H9 (cell line): ENCODE measurements around the gene RNF8. TPM values are rescaled to one million over a fixed set of nuclear protein-coding genes. Genes with fewer than 3 reads are reported as not detected.
A peak's percentile ranks its signal among the peaks of the same experiment; 100 is the strongest.

Experiments
- DNase-seq: peaks from one replicate; pipeline ENCODE4 v3.0.0-alpha.2; 2017
- H2AFZ ChIP-seq: one replicate; pipeline ENCODE4 v1.6.1; 2013; ENCODE audit warnings: mild to moderate bottlenecking, low read length, control low read depth, moderate library complexity
- H2AK5ac ChIP-seq: 2 replicates; pipeline ENCODE4 v1.6.1; 2013; ENCODE audit warnings: low read length, control low read depth, mixed read lengths; ENCODE audit not compliant: insufficient read length
- H2BK120ac ChIP-seq: one replicate; pipeline ENCODE4 v1.6.1; 2013; ENCODE audit warnings: low read depth, mild to moderate bottlenecking, low read length, control low read depth, inconsistent platforms; ENCODE audit not compliant: poor library complexity, severe bottlenecking
- H2BK12ac ChIP-seq: 2 replicates; pipeline ENCODE4 v1.6.1; 2013; ENCODE audit warnings: low read length, control low read depth, mixed read lengths, low read depth; ENCODE audit not compliant: insufficient read length
- H2BK15ac ChIP-seq: 2 replicates; pipeline ENCODE4 v1.6.1; 2013; ENCODE audit warnings: low read depth, low read length, control low read depth
- H2BK20ac ChIP-seq: one replicate; pipeline ENCODE4 v1.6.1; 2013; ENCODE audit warnings: low read depth, mild to moderate bottlenecking, low read length, control low read depth, inconsistent platforms; ENCODE audit not compliant: poor library complexity, severe bottlenecking
- H2BK5ac ChIP-seq: 2 replicates; pipeline ENCODE4 v1.6.1; 2013; ENCODE audit warnings: low read length, control low read depth, mixed read lengths; ENCODE audit not compliant: insufficient read length
- H3K14ac ChIP-seq: 2 replicates; pipeline ENCODE4 v1.6.1; 2013; ENCODE audit warnings: low read length, control low read depth; ENCODE audit not compliant: insufficient read depth
- H3K18ac ChIP-seq: 2 replicates; pipeline ENCODE4 v1.6.1; 2013; ENCODE audit warnings: low read depth, mild to moderate bottlenecking, mixed read lengths, low read length, control low read depth; ENCODE audit not compliant: insufficient read length
- H3K23ac ChIP-seq: 2 replicates; pipeline ENCODE4 v1.6.1; 2013; ENCODE audit warnings: low read length, control low read depth, mixed read lengths, low read depth; ENCODE audit not compliant: insufficient read length
- H3K23me2 ChIP-seq: 2 replicates; pipeline ENCODE4 v1.6.1; 2013; ENCODE audit warnings: low read depth, mild to moderate bottlenecking, mixed read lengths, low read length, control low read depth; ENCODE audit not compliant: insufficient read length, poor library complexity, severe bottlenecking
- H3K27ac ChIP-seq: 2 replicates; pipeline ENCODE4 v1.5.1; 2013; ENCODE audit warnings: low read length, control low read depth, mixed read lengths, low read depth; ENCODE audit not compliant: insufficient read length
- H3K27me3 ChIP-seq: 2 replicates; pipeline ENCODE4 v1.6.1; 2013; ENCODE audit warnings: low read length, control low read depth, inconsistent platforms; ENCODE audit not compliant: insufficient read depth
- H3K4ac ChIP-seq: 2 replicates; pipeline ENCODE4 v1.6.1; 2013; ENCODE audit warnings: low read depth, mild to moderate bottlenecking, control low read depth, inconsistent platforms, low read length, moderate library complexity
- H3K4me1 ChIP-seq: 2 replicates; pipeline ENCODE4 v1.6.1; 2013; ENCODE audit warnings: low read length, control low read depth, inconsistent platforms; ENCODE audit not compliant: insufficient read depth
- H3K4me2 ChIP-seq: 2 replicates; pipeline ENCODE4 v1.6.1; 2013; ENCODE audit warnings: low read length, control low read depth, mixed read lengths; ENCODE audit not compliant: insufficient read length, insufficient read depth
- H3K56ac ChIP-seq: 2 replicates; pipeline ENCODE4 v1.6.1; 2013; ENCODE audit warnings: low read depth, mild to moderate bottlenecking, mixed read lengths, low read length, control low read depth; ENCODE audit not compliant: insufficient read length
- H3K79me1 ChIP-seq: 2 replicates; pipeline ENCODE4 v1.6.1; 2013; ENCODE audit warnings: low read depth, mild to moderate bottlenecking, moderate library complexity, low read length, control low read depth, inconsistent platforms; ENCODE audit not compliant: insufficient read depth, poor library complexity, severe bottlenecking
- H3K79me2 ChIP-seq: 2 replicates; pipeline ENCODE4 v1.6.1; 2013; ENCODE audit warnings: low read length, control low read depth, inconsistent platforms; ENCODE audit not compliant: insufficient read depth
- H3K9ac ChIP-seq: 2 replicates; pipeline ENCODE4 v1.6.1; 2013; ENCODE audit warnings: low read length, control low read depth, mixed read lengths; ENCODE audit not compliant: insufficient read length; ENCODE audit errors: extremely low read depth
- H3K9me3 ChIP-seq: one replicate; pipeline ENCODE4 v1.6.1; 2013; ENCODE audit warnings: low read depth, low read length, inconsistent platforms; ENCODE audit not compliant: control insufficient read depth
- H3T11ph ChIP-seq: one replicate; pipeline ENCODE4 v1.6.1; 2013; ENCODE audit warnings: mild to moderate bottlenecking, low read length, control low read depth, inconsistent platforms
- H4K20me1 ChIP-seq: one replicate; pipeline ENCODE4 v1.6.1; 2013; ENCODE audit not compliant: control insufficient read depth, insufficient read length, insufficient read depth
- H4K5ac ChIP-seq: 2 replicates; pipeline ENCODE4 v1.6.1; 2013; ENCODE audit warnings: low read depth, mild to moderate bottlenecking, mixed read lengths, low read length, control low read depth; ENCODE audit not compliant: insufficient read length
- H4K8ac ChIP-seq: replicated peaks from 2 replicates; pipeline ENCODE4 v1.6.1; 2013; ENCODE audit warnings: low read length, control low read depth, mixed read lengths, low read depth; ENCODE audit not compliant: insufficient read length
- H4K91ac ChIP-seq: 2 replicates; pipeline ENCODE4 v1.6.1; 2013; ENCODE audit warnings: low read depth, mild to moderate bottlenecking, moderate library complexity, mixed read lengths, low read length, control low read depth; ENCODE audit not compliant: insufficient read length
- H3K27ac Mint-ChIP-seq, 3 experiments: 2 replicates in 2 of 3; 3 replicates in 1 of 3; pipeline ENCODE4 v1.8.0; 2020 to 2021; ENCODE audit warnings: mixed read lengths in 3 of 3, mild to moderate bottlenecking in 1 of 3, moderate library complexity in 1 of 3
- H3K27me3 Mint-ChIP-seq: 2 replicates; pipeline ENCODE4 v1.8.0; 2021; ENCODE audit warnings: low read depth, mild to moderate bottlenecking, moderate library complexity, mixed read lengths
- H3K36me3 Mint-ChIP-seq, 3 experiments: 2 replicates in 2 of 3; 3 replicates in 1 of 3; pipeline ENCODE4 v1.8.0; 2020 to 2021; ENCODE audit warnings: low read depth in 3 of 3, mixed read lengths in 3 of 3; ENCODE audit not compliant: insufficient read depth in 1 of 3
- H3K4me1 Mint-ChIP-seq, 2 experiments: 2 replicates each; pipeline ENCODE4 v1.8.0; 2020; ENCODE audit warnings: mixed read lengths in 2 of 2
- H3K4me3 Mint-ChIP-seq, 2 experiments: 2 replicates in 1 of 2; 3 replicates in 1 of 2; pipeline ENCODE4 v1.8.0; 2020 to 2021; ENCODE audit warnings: mild to moderate bottlenecking in 2 of 2, mixed read lengths in 2 of 2, moderate library complexity in 1 of 2
- H3K9me3 Mint-ChIP-seq, 2 experiments: 2 replicates in 1 of 2; 3 replicates in 1 of 2; pipeline ENCODE4 v1.8.0; 2020; ENCODE audit warnings: mild to moderate bottlenecking in 2 of 2, mixed read lengths in 2 of 2, moderate library complexity in 1 of 2
- CTCF ChIP-seq: fragments of 200-600 bp; sonication (generic); conservative IDR thresholded peaks from 3 replicates; pipeline ENCODE4 v1.8.0; 2021; ENCODE audit warnings: antibody characterized with exemption, mild to moderate bottlenecking
- WGBS: extraction: QIAGEN DNeasy Blood & Tissue Kit; methylation state at CpG from one replicate; pipeline ENCODE4 v1.1.7; 2013; ENCODE audit warnings: missing lambda C conversion rate, low lambda C conversion rate, mixed read lengths; ENCODE audit not compliant: insufficient read length; ENCODE audit errors: extremely low coverage; 5-methylcytosine and 5-hydroxymethylcytosine counted together
- total RNA-seq: library from RNA; stranded (reverse); gene quantifications from 2 replicates; pipeline ENCODE4 v1.2.1, GENCODE V29; 2021

Gene RNF8
- total RNA-seq, 1 experiment from 2014 or later = 34.7 TPM

- DNase-seq = no peak
- H3T11ph ChIP-seq = no peak overlapping the region
Observed at GRCh38 chr6:37305841-37306425, 47.9 kb upstream of the RNF8 start.

More at GRCh38 chr6:37305841-37306425, 47.9 kb upstream of the RNF8 start:
- Histone ChIP-seq H3K4me2 (no peak overlapping the region), H3K4ac (no peak overlapping the region), H3K79me1 (no peaks in the 10 kb centered on the region), H3K4me1 (no peaks in the 10 kb centered on the region), H3K27ac (no peak overlapping the region), H4K20me1 (no peaks in the 10 kb centered on the region), H3K79me2 (no peaks in the 10 kb centered on the region), H2BK15ac (no peak overlapping the region), H3K23ac (no peak overlapping the region), H2AK5ac (no peak overlapping the region), H3K23me2 (no peaks in the 10 kb centered on the region), H3K27me3 (no peaks in the 10 kb centered on the region), H3K18ac (no peak overlapping the region), H2BK12ac (no peak overlapping the region), H2BK120ac (no peak overlapping the region), H3K9ac (no peak overlapping the region), H2AFZ (no peak overlapping the region), H2BK20ac (no peak overlapping the region), H4K5ac (no peak overlapping the region), H2BK5ac (no peak overlapping the region), H3K9me3 (no peaks in the 10 kb centered on the region), H3K14ac (no peak overlapping the region; the same call in 1 of the 2 replicates), H4K91ac (no peak overlapping the region), H4K8ac (no peak overlapping the region), H3K56ac (no peak overlapping the region)
- H3K4me1 Mint-ChIP-seq = no peaks in the 10 kb centered on the region
- WGBS = no CpG with 5 or more reads among the region's 4 CpGs
- peaks cover 1 to 27% (median 12%) of the 10 kb centered on the region in 3 experiments; a peak in 4 of 7 replicates for H3K36me3 Mint-ChIP-seq
- H3K4me3 Mint-ChIP-seq = no peak overlapping the region
- no peak for TF ChIP-seq CTCF
- no peaks in the 10 kb centered on the region; a peak in 1 of 5 replicates for H3K9me3 Mint-ChIP-seq
- H3K27ac Mint-ChIP-seq = peak overlapping the region in 1 of 3 experiments; percentile 85; a peak in 2 of 7 replicates
- no peaks in the 10 kb centered on the region for H3K27me3 Mint-ChIP-seq
